ENCODE results near the gene MLLT10. TPM values are rescaled to one million over a fixed set of nuclear protein-coding genes. Genes with fewer than 3 reads are reported as not detected.

MLLT10 gene
- total and polyA plus RNA-seq, 2 experiments from 2014 or later = 16.8 to 34.9 TPM

DNA sequence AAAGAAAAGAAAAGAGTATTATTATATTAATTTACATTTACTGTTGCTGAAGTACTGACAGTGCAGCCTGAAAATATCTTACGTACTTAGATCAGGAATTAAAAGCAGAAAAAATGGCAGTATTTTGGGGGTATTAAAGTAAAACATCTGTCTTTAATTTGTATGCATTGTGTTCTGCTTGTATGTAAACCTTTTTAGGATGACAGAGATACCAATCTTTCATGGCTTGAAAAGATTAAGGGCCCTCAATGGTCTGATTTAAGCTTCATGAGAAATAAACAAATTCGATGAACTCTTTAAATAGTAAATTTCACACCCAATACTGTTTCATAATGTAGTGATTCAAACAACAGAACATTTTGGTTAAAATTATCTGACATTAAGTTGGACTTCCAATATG is 116.3 kb downstream of the MLLT10 start:
- peaks cover under 1% of the 10 kb centered on the region for H4K20me1 ChIP-seq (ENCODE audit: insufficient read depth, poor library complexity, severe bottlenecking)
- no peaks in the 10 kb centered on the region for H3K9me2 ChIP-seq (replicated peaks; ENCODE audit: insufficient read depth)
- H3K27me3 ChIP-seq = no peaks in the 10 kb centered on the region
- no peak overlapping the region for H2AFZ ChIP-seq
- peaks cover 53% of the 10 kb centered on the region for H3K79me2 ChIP-seq
- no peaks in the 10 kb centered on the region for H3K9me3 ChIP-seq (ENCODE audit: low read depth)
- DNase-seq (ENCODE audit: low spot score) = no peak
- TF ChIP-seq EZH2phosphoT487 (IDR thresholded peaks at IDR 0.05; ENCODE audit: low read depth, severe bottlenecking, unreplicated experiment) (no peak), EZH2 (IDR thresholded peaks at IDR 0.05; ENCODE audit: borderline replicate concordance) (no peak)
- TF ChIP-seq, protein P1, sequence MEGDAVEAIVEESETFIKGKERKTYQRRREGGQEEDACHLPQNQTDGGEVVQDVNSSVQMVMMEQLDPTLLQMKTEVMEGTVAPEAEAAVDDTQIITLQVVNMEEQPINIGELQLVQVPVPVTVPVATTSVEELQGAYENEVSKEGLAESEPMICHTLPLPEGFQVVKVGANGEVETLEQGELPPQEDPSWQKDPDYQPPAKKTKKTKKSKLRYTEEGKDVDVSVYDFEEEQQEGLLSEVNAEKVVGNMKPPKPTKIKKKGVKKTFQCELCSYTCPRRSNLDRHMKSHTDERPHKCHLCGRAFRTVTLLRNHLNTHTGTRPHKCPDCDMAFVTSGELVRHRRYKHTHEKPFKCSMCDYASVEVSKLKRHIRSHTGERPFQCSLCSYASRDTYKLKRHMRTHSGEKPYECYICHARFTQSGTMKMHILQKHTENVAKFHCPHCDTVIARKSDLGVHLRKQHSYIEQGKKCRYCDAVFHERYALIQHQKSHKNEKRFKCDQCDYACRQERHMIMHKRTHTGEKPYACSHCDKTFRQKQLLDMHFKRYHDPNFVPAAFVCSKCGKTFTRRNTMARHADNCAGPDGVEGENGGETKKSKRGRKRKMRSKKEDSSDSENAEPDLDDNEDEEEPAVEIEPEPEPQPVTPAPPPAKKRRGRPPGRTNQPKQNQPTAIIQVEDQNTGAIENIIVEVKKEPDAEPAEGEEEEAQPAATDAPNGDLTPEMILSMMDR (IDR thresholded peaks at IDR 0.05; ENCODE audit: poor library complexity) = no peak
- 54% methylated on average over 2 of the region's 2 CpGs for WGBS (ENCODE audit: low lambda C conversion rate, missing lambda C conversion rate)
- no peak overlapping the region for H3K4me3 ChIP-seq
- no peak overlapping the region for H3K27ac ChIP-seq
- H3K4me1 ChIP-seq (ENCODE audit: insufficient read depth) = no peaks in the 10 kb centered on the region
- H3K4me2 ChIP-seq = no peak overlapping the region
- H3K36me3 ChIP-seq (replicated peaks; ENCODE audit: insufficient read depth, low read depth) = no peaks in the 10 kb centered on the region

DNA sequence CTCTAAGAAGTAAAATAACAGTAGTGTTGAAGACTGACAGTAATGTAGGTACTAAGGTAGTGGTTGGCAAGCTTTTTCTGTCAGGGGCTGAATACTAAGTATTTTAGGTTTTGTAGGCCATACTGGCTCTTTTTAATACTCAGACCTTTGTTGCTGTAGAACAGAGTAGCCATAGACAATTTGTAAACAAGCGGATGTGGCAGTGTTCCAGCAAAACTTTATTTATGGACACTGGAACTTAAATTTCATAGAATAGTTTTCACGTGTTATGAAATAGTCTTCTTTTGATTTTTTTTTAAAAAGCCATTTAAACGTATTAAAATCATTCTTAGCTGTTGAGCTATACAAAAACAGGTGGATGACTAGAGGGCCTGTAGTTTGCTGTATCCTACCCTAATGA is 121.2 kb downstream of the MLLT10 start:
- Histone ChIP-seq H4K20me1 (ENCODE audit: insufficient read depth, poor library complexity, severe bottlenecking) (peaks cover 11% of the 10 kb centered on the region), H3K27ac (no peak overlapping the region), H3K4me2 (no peak overlapping the region), H3K9me3 (ENCODE audit: low read depth) (no peaks in the 10 kb centered on the region), H3K79me2 (peaks cover 56% of the 10 kb centered on the region), H3K27me3 (no peaks in the 10 kb centered on the region), H2AFZ (no peak overlapping the region), H3K36me3 (replicated peaks; ENCODE audit: insufficient read depth, low read depth) (no peaks in the 10 kb centered on the region), H3K4me1 (ENCODE audit: insufficient read depth) (no peaks in the 10 kb centered on the region), H3K9me2 (replicated peaks; ENCODE audit: insufficient read depth) (no peaks in the 10 kb centered on the region), H3K4me3 (no peak overlapping the region)
- WGBS (ENCODE audit: low lambda C conversion rate, missing lambda C conversion rate) = 91% methylated on average over 3 of the region's 3 CpGs
- DNase-seq (ENCODE audit: low spot score) = no peak
- TF ChIP-seq, protein P1 (IDR thresholded peaks at IDR 0.05; ENCODE audit: poor library complexity) = no peak
- no peak for TF ChIP-seq EZH2 (IDR thresholded peaks at IDR 0.05; ENCODE audit: borderline replicate concordance)
- no peak for TF ChIP-seq EZH2phosphoT487 (IDR thresholded peaks at IDR 0.05; ENCODE audit: low read depth, severe bottlenecking, unreplicated experiment)

DNA sequence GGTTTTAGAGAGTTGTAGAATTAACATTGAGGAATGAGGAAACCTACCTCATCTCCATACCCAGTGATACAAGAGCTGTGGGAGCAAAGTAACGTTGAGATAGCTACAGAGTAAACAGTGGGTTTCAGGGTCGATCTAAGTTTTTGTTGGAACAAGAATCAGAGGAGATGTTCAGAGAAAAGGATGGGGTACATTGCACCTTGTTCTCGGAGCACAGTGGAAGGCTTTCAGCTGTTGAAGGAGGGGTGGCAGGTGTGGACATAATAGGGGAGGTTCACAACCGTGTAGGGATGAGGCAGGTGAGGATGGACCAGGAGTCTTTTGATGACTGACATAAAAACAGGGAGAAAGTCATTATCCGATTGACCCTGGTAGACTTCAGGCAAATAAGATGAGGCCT is 121.7 kb downstream of the MLLT10 start:
- Histone ChIP-seq H4K20me1 (ENCODE audit: insufficient read depth, poor library complexity, severe bottlenecking) (peaks cover 11% of the 10 kb centered on the region), H3K4me2 (no peak overlapping the region), H2AFZ (no peak overlapping the region), H3K27me3 (no peaks in the 10 kb centered on the region), H3K4me1 (ENCODE audit: insufficient read depth) (no peaks in the 10 kb centered on the region), H3K79me2 (peaks cover 56% of the 10 kb centered on the region), H3K9me3 (ENCODE audit: low read depth) (no peaks in the 10 kb centered on the region), H3K27ac (no peak overlapping the region), H3K36me3 (replicated peaks; ENCODE audit: insufficient read depth, low read depth) (no peaks in the 10 kb centered on the region), H3K9me2 (replicated peaks; ENCODE audit: insufficient read depth) (no peaks in the 10 kb centered on the region), H3K4me3 (no peak overlapping the region)
- DNase-seq (ENCODE audit: low spot score) = no peak
- WGBS (ENCODE audit: low lambda C conversion rate, missing lambda C conversion rate) = 88% methylated on average over 5 of the region's 5 CpGs
- TF ChIP-seq, protein P1 (IDR thresholded peaks at IDR 0.05; ENCODE audit: poor library complexity) = no peak
- TF ChIP-seq EZH2 (IDR thresholded peaks at IDR 0.05; ENCODE audit: borderline replicate concordance) (no peak), EZH2phosphoT487 (IDR thresholded peaks at IDR 0.05; ENCODE audit: low read depth, severe bottlenecking, unreplicated experiment) (no peak)

DNA sequence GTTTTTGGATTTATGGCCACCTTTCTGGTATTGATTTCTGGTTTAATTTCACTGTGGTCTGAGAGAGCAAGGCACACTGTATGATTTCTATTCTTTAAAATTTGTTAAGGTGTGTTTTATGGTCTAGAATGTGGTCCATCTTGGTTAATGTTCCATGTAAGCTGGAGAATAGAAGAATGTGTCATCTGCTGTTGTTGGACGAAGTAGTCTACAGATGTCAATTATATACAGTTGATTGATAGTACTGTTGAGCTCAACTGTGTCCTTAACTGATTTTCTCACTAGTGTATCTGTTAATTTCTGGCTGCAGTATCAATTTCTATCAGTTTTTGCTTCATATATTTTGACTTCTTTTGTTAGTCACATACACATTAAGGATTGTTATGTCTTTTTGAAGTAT is 127.1 kb downstream of the MLLT10 start:
- Histone ChIP-seq H3K9me3 (ENCODE audit: low read depth) (no peaks in the 10 kb centered on the region), H3K4me2 (no peak overlapping the region), H3K9me2 (replicated peaks; ENCODE audit: insufficient read depth) (no peaks in the 10 kb centered on the region), H3K36me3 (replicated peaks; ENCODE audit: insufficient read depth, low read depth) (no peaks in the 10 kb centered on the region), H3K4me1 (ENCODE audit: insufficient read depth) (no peaks in the 10 kb centered on the region), H2AFZ (no peak overlapping the region), H3K27ac (no peak overlapping the region), H3K27me3 (no peaks in the 10 kb centered on the region), H3K4me3 (no peak overlapping the region), H3K79me2 (peaks cover 68% of the 10 kb centered on the region), H4K20me1 (ENCODE audit: insufficient read depth, poor library complexity, severe bottlenecking) (peaks cover 13% of the 10 kb centered on the region)
- no peak for TF ChIP-seq EZH2 (IDR thresholded peaks at IDR 0.05; ENCODE audit: borderline replicate concordance)
- TF ChIP-seq, protein P1 (IDR thresholded peaks at IDR 0.05; ENCODE audit: poor library complexity) = no peak
- no peak for TF ChIP-seq EZH2phosphoT487 (IDR thresholded peaks at IDR 0.05; ENCODE audit: low read depth, severe bottlenecking, unreplicated experiment)
- WGBS (ENCODE audit: low lambda C conversion rate, missing lambda C conversion rate) = 85% methylated on average over 1 of the region's 1 CpG
- DNase-seq (ENCODE audit: low spot score) = no peak

All from hepatocyte (in vitro differentiated cells).